Spleen (tissue), 11 donors: Measurements from ENCODE around the gene PPP1CB. TPM values are rescaled to one million over a fixed set of nuclear protein-coding genes. Genes with fewer than 3 reads are reported as not detected.

Source experiments
- DNase-seq: peaks from one replicate; pipeline ENCODE4 v3.0.0-alpha.2; 2020
- H3K27ac ChIP-seq, 8 donors: fragments of 200-600 bp; sonication (generic) in 7 of 8; 1 replicate in 4 of 8; 2 replicates in 4 of 8; pipeline versions ENCODE4 v1.5.0 to v1.8.0; 2016 to 2021; ENCODE audit warnings: inconsistent platforms in 4 of 8, mild to moderate bottlenecking in 4 of 8, moderate library complexity in 1 of 8
- H3K27me3 ChIP-seq, 7 donors: fragments of 200-600 bp; sonication (generic) in 6 of 7; replicated peaks in 1 of 7; 1 replicate in 4 of 7; 2 replicates in 3 of 7; pipeline versions ENCODE4 v1.5.0 to v1.8.0; 2016 to 2021; ENCODE audit warnings: inconsistent platforms in 3 of 7, mild to moderate bottlenecking in 1 of 7
- H3K36me3 ChIP-seq, 6 donors: fragments of 200-600 bp; sonication (generic) in 5 of 6; 1 replicate in 4 of 6; 2 replicates in 2 of 6; pipeline versions ENCODE4 v1.5.0 to v1.8.0; 2016 to 2021; ENCODE audit warnings: inconsistent platforms in 2 of 6
- H3K4me1 ChIP-seq, 6 donors: fragments of 200-600 bp; sonication (generic) in 5 of 6; 1 replicate in 3 of 6; 2 replicates in 3 of 6; pipeline versions ENCODE4 v1.5.0 to v1.8.0; 2016 to 2021; ENCODE audit warnings: inconsistent platforms in 3 of 6
- H3K4me3 ChIP-seq, 8 donors: fragments of 200-600 bp; sonication (generic) in 7 of 8; 1 replicate in 4 of 8; 2 replicates in 4 of 8; pipeline versions ENCODE4 v1.5.0 to v1.8.0; 2016 to 2021; ENCODE audit warnings: inconsistent platforms in 4 of 8, mild to moderate bottlenecking in 4 of 8, moderate library complexity in 2 of 8
- H3K9me3 ChIP-seq, 8 donors: fragments of 200-600 bp; sonication (generic) in 7 of 8; 1 replicate in 4 of 8; 2 replicates in 4 of 8; pipeline versions ENCODE4 v1.5.0 to v1.8.0; 2016 to 2021; ENCODE audit warnings: inconsistent platforms in 4 of 8
- POLR2A ChIP-seq, 3 donors: fragments of 450-650 bp; IDR thresholded peaks; one replicate each; pipeline ENCODE4 v1.5.1; 2017; ENCODE audit warnings: antibody characterized with exemption in 3 of 3, mild to moderate bottlenecking in 1 of 3
- POLR2AphosphoS5 ChIP-seq, 3 donors: sonication (generic); formaldehyde crosslinking; IDR thresholded peaks; one replicate each; pipeline ENCODE4 v1.5.1; 2017; ENCODE audit warnings: antibody characterized with exemption in 3 of 3
- WGBS, 5 donors: extraction: QIAGEN DNeasy Blood & Tissue Kit in 3 of 5; methylation state at CpG; one replicate each; pipeline versions ENCODE4 v1.1.5 to v1.1.7; 2013 to 2018; 5-methylcytosine and 5-hydroxymethylcytosine counted together
- intact Hi-C: fragments of 100-400 bp; cut with DNase I; formaldehyde crosslinking; loops from one replicate; pipeline ENCODE4 v1.15.0; 2023; ENCODE audit warnings: low total_unique reads
- polyA plus RNA-seq, 3 donors: library from polyadenylated mRNA; stranded (reverse); fragments of 200-250 nt; gene quantifications; one replicate each; pipeline ENCODE4 v1.2.1, GENCODE V29; 2013
- total RNA-seq, 7 donors: library from RNA; depleted of rRNA in 3 of 7; stranded (reverse); fragments of >200 nt in 3 of 7; fragmentation: NEBNext Ultra II Directional in 4 of 7; extraction: Animal tissue kit (Norgen Biotek cat#: 25700) in 4 of 7; gene quantifications; one replicate each; pipeline versions ENCODE4 v1.1.0 to v1.2.1, GENCODE V29; 2016 to 2021
- TF ChIP-seq, protein P1 (sequence below), 11 experiments: fragments of 200-600 bp in 7 of 11; fragments of 450-650 bp in 4 of 11; sonication (generic) in 4 of 11; IDR thresholded peaks in 8 of 11; conservative IDR thresholded peaks in 3 of 11; 1 replicate in 7 of 11; 2 replicates in 4 of 11; pipeline versions ENCODE4 v1.4.0 to v1.8.0; 2016 to 2021; ENCODE audit warnings: antibody characterized with exemption in 11 of 11, inconsistent platforms in 4 of 11, mild to moderate bottlenecking in 1 of 11
- donor health status: healthy with polysubstance abuse.
- donor health status: DM: no; HTN: no; CAD: no; lungs with moderate emphysema.
- donor health status: DM: no; HTN: no; CAD: no.
- donor health status: Bipolar disorder and iron deficiency.
- donor health status: healthy.
- donor health status: DM: no; HTN: no; CAD: no.
- donor health status: DM: yes; HTN: yes; CAD: no.

Gene PPP1CB
- total and polyA plus RNA-seq, 10 donors = 40.4 to 244 (median 187) TPM

GRCh38 chr2:28842042-28842441 is 90.4 kb downstream of the PPP1CB start:
- Histone ChIP-seq H3K36me3 (peaks cover 0 to 17% (median 1%) of the 10 kb centered on the region in 6 donors), H3K9me3 (no peaks in the 10 kb centered on the region), H3K27me3 (no peaks in the 10 kb centered on the region), H3K4me1 (no peaks in the 10 kb centered on the region), H3K4me3 (no peak overlapping the region), H3K27ac (no peak overlapping the region)
- WGBS, 5 donors = 61 to 65% (median 64%) methylated on average over 3 of the region's 3 CpGs
- TF ChIP-seq, protein P1, sequence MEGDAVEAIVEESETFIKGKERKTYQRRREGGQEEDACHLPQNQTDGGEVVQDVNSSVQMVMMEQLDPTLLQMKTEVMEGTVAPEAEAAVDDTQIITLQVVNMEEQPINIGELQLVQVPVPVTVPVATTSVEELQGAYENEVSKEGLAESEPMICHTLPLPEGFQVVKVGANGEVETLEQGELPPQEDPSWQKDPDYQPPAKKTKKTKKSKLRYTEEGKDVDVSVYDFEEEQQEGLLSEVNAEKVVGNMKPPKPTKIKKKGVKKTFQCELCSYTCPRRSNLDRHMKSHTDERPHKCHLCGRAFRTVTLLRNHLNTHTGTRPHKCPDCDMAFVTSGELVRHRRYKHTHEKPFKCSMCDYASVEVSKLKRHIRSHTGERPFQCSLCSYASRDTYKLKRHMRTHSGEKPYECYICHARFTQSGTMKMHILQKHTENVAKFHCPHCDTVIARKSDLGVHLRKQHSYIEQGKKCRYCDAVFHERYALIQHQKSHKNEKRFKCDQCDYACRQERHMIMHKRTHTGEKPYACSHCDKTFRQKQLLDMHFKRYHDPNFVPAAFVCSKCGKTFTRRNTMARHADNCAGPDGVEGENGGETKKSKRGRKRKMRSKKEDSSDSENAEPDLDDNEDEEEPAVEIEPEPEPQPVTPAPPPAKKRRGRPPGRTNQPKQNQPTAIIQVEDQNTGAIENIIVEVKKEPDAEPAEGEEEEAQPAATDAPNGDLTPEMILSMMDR (IDR thresholded peaks at IDR 0.05 in 8 of 11, conservative IDR thresholded peaks at IDR 0.05 in 3 of 11) = no peak
- TF ChIP-seq POLR2A (IDR thresholded peaks at IDR 0.05) (no peak), POLR2AphosphoS5 (IDR thresholded peaks at IDR 0.05) (no peak)
- intact Hi-C loops = no loop called here
- no peak for DNase-seq

Other genes with a start within 250 kb of the PPP1CB start
- gene SPDYA, start 59.0 kb downstream of the PPP1CB start, total RNA-seq = 1 to 10 TPM in 5 of 7 donors, under 1 TPM in 2; 0.60 to 2.8 (median 1.9) TPM
- gene SPDYA, start 59.0 kb downstream of the PPP1CB start, polyA plus RNA-seq = under 1 TPM; 0.06 to 0.17 (median 0.13) TPM
- 10 to 100 TPM; 12.3 to 16.1 (median 15.1) TPM for gene TRMT61B, start 118.5 kb downstream of the PPP1CB start, total RNA-seq
- 10 to 100 TPM; 24.5 to 30.2 (median 26.5) TPM for gene TRMT61B, start 118.5 kb downstream of the PPP1CB start, polyA plus RNA-seq
- gene WDR43, start 142.8 kb downstream of the PPP1CB start, total RNA-seq = 10 to 100 TPM; 22.7 to 49.8 (median 43.4) TPM
- 10 to 100 TPM; 10.8 to 14.7 (median 14.6) TPM for gene WDR43, start 142.8 kb downstream of the PPP1CB start, polyA plus RNA-seq
- 10 to 100 TPM in 4 of 7 donors, 1 to 10 TPM in 3; 3.1 to 19.9 (median 11.7) TPM for gene TOGARAM2, start 229.5 kb downstream of the PPP1CB start, total RNA-seq
- gene TOGARAM2, start 229.5 kb downstream of the PPP1CB start, polyA plus RNA-seq = 1 to 10 TPM; 3.0 to 9.0 (median 7.4) TPM